Small intestine (tissue), 7 donors: ENCODE results near the gene PQBP1. TPM values are rescaled to one million over a fixed set of nuclear protein-coding genes. Genes with fewer than 3 reads are reported as not detected.

Experiments used
- DNase-seq, 2 donors: peaks; one replicate each; pipeline versions ENCODE4 v3.0.0 to v3.0.0-alpha.2; 2013
- FAIRE-seq: peaks from 2 replicates; lab custom pipeline; 2012; peaks lifted over from hg19 to GRCh38; lab: Jason Lieb, UNC
- H3K27ac ChIP-seq, 3 donors: one replicate each; pipeline ENCODE4 v1.5.1; 2013; ENCODE audit warnings: low read length in 2 of 3, mild to moderate bottlenecking in 2 of 3, control low read depth in 1 of 3, inconsistent platforms in 1 of 3, low read depth in 1 of 3, moderate library complexity in 1 of 3
- H3K27me3 ChIP-seq, 3 donors: one replicate each; pipeline ENCODE4 v1.6.1; 2013; ENCODE audit warnings: low read length in 3 of 3, inconsistent platforms in 1 of 3; ENCODE audit not compliant: control insufficient read depth in 3 of 3, insufficient read depth in 3 of 3
- H3K36me3 ChIP-seq, 3 donors: one replicate each; pipeline ENCODE4 v1.6.1; 2013; ENCODE audit warnings: low read length in 3 of 3, inconsistent platforms in 1 of 3, low read depth in 1 of 3, mild to moderate bottlenecking in 1 of 3, moderate library complexity in 1 of 3; ENCODE audit not compliant: control insufficient read depth in 3 of 3, insufficient read depth in 2 of 3
- H3K4me1 ChIP-seq, 3 donors: one replicate each; pipeline ENCODE4 v1.6.1; 2013; ENCODE audit warnings: low read length in 2 of 3, inconsistent platforms in 1 of 3, low read depth in 1 of 3, mild to moderate bottlenecking in 1 of 3, moderate library complexity in 1 of 3; ENCODE audit not compliant: control insufficient read depth in 3 of 3, insufficient read depth in 2 of 3
- H3K4me3 ChIP-seq, 3 donors: one replicate each; pipeline ENCODE4 v1.5.1; 2013; ENCODE audit warnings: low read length in 3 of 3, control low read depth in 1 of 3, inconsistent platforms in 1 of 3, low read depth in 1 of 3, mild to moderate bottlenecking in 1 of 3, moderate library complexity in 1 of 3
- H3K9me3 ChIP-seq, 2 donors: one replicate each; pipeline ENCODE4 v1.6.1; 2013; ENCODE audit warnings: low read depth in 1 of 2, low read length in 1 of 2; ENCODE audit not compliant: control insufficient read depth in 2 of 2, insufficient read depth in 1 of 2
- WGBS, 3 donors: extraction: QIAGEN DNeasy Blood & Tissue Kit; methylation state at CpG; one replicate each; pipeline ENCODE4 v1.1.7; 2013; 5-methylcytosine and 5-hydroxymethylcytosine counted together
- polyA plus RNA-seq, 4 donors: library from polyadenylated mRNA; stranded (reverse) in 3 of 4; unstranded in 1 of 4; fragments of 200-250 nt in 3 of 4; fragments of 120-200 nt in 1 of 4; gene quantifications; one replicate each; pipeline versions ENCODE4 v1.2.1 to v1.2.3, GENCODE V29; 2013
- donor health status: healthy with polysubstance abuse.
- donor health status: control.
- donor health status: control.
- donor health status: Bipolar disorder and iron deficiency.
- donor health status: healthy.

Gene PQBP1
- polyA plus RNA-seq, 4 donors = 77.8 to 186 (median 109) TPM

- H3K27ac ChIP-seq = no peak overlapping the region
- WGBS, 3 donors = 84 to 100% (median 89%) methylated on average over 1 of the region's 1 CpG
- H3K4me3 ChIP-seq = no peak overlapping the region
- FAIRE-seq (no peak), DNase-seq (no peak)
- H3K4me1 ChIP-seq = no peaks in the 10 kb centered on the region
- no peaks in the 10 kb centered on the region for H3K9me3 ChIP-seq
- H3K27me3 ChIP-seq = no peaks in the 10 kb centered on the region
- H3K36me3 ChIP-seq = peaks cover 0 to 32% (median 0%) of the 10 kb centered on the region in 3 donors
Observed at GRCh38 chrX:48948589-48948988, 50.9 kb downstream of the PQBP1 start.

Other genes with a start within 250 kb of the PQBP1 start
- 1 to 10 TPM; 1.1 to 6.2 (median 4.8) TPM for gene WAS, start 214.1 kb upstream of the PQBP1 start, polyA plus RNA-seq
- 1 to 10 TPM; 2.2 to 8.5 (median 4.3) TPM for gene SUV39H1, start 201.2 kb upstream of the PQBP1 start, polyA plus RNA-seq
- 10 to 100 TPM in 3 of 4 donors, 1 to 10 TPM in 1; 4.4 to 56.1 (median 22.1) TPM for gene GLOD5, start 136.2 kb upstream of the PQBP1 start, polyA plus RNA-seq
- gene GATA1, start 111.3 kb upstream of the PQBP1 start, polyA plus RNA-seq = under 1 TPM in 2 of 4 donors, not detected in 2; 0.09 to 0.32 TPM
- gene HDAC6, start 95.9 kb upstream of the PQBP1 start, polyA plus RNA-seq = 100 to 1,000 TPM in 2 of 4 donors, 10 to 100 TPM in 2; 51.5 to 110 (median 102) TPM
- under 1 TPM in 2 of 4 donors, not detected in 2; 0.07 to 0.09 TPM for gene ERAS, start 71.4 kb upstream of the PQBP1 start, polyA plus RNA-seq
- 10 to 100 TPM in 2 of 4 donors, 1 to 10 TPM in 1, under 1 TPM in 1; 0.67 to 97.5 (median 13.5) TPM for gene PCSK1N, start 62.3 kb upstream of the PQBP1 start, polyA plus RNA-seq
- gene TIMM17B, start 162 bp upstream of the PQBP1 start, polyA plus RNA-seq = 10 to 100 TPM; 43.3 to 72.5 (median 66.1) TPM
- 10 to 100 TPM in 2 of 4 donors, 1 to 10 TPM in 2; 8.1 to 31.5 (median 19.1) TPM for gene SLC35A2, start 13.7 kb downstream of the PQBP1 start, polyA plus RNA-seq
- 10 to 100 TPM in 2 of 4 donors, 1 to 10 TPM in 2; 2.9 to 35.1 (median 9.8) TPM for gene PIM2, start 21.1 kb downstream of the PQBP1 start, polyA plus RNA-seq
- 10 to 100 TPM; 28.3 to 57.5 (median 42.3) TPM for gene OTUD5, start 59.7 kb downstream of the PQBP1 start, polyA plus RNA-seq
- gene KCND1, start 73.9 kb downstream of the PQBP1 start, polyA plus RNA-seq = 1 to 10 TPM in 2 of 4 donors, under 1 TPM in 2; 0.27 to 1.7 (median 0.78) TPM
- gene GRIPAP1, start 104.3 kb downstream of the PQBP1 start, polyA plus RNA-seq = 10 to 100 TPM; 18.1 to 43.1 (median 26.5) TPM
- 10 to 100 TPM; 23.3 to 27.4 (median 23.6) TPM for gene TFE3, start 145.4 kb downstream of the PQBP1 start, polyA plus RNA-seq
- 10 to 100 TPM in 3 of 4 donors, 1 to 10 TPM in 1; 5.7 to 26.8 (median 14.4) TPM for gene CCDC120, start 161.1 kb downstream of the PQBP1 start, polyA plus RNA-seq
- 10 to 100 TPM in 1 of 4 donors, 1 to 10 TPM in 3; 1.3 to 12.8 (median 5.6) TPM for gene PRAF2, start 176.1 kb downstream of the PQBP1 start, polyA plus RNA-seq
- gene WDR45, start 182.0 kb downstream of the PQBP1 start, polyA plus RNA-seq = 100 to 1,000 TPM in 1 of 4 donors, 10 to 100 TPM in 3; 47.3 to 122 (median 73.1) TPM
- 10 to 100 TPM; 17.6 to 22.2 (median 19.6) TPM for gene GPKOW, start 225.8 kb downstream of the PQBP1 start, polyA plus RNA-seq